Lung (tissue), 12 donors: ENCODE measurements around the gene IL36B. TPM values are rescaled to one million over a fixed set of nuclear protein-coding genes. Genes with fewer than 3 reads are reported as not detected.

ENCODE experiments used
- ATAC-seq: fragments of 200-7000 bp; cut with Tn5 transposase; one replicate; pipeline ENCODE4 v1.9.1; 2020; ENCODE audit warnings: moderate number of reproducible peaks; ENCODE audit not compliant: insufficient read depth, low FRiP score
- DNase-seq, 3 donors: peaks; one replicate each; pipeline ENCODE4 v3.0.0-alpha.2; 2013 to 2017
- H3K27ac ChIP-seq, 2 donors: one replicate each; pipeline ENCODE4 v1.5.1; 2013; ENCODE audit warnings: mild to moderate bottlenecking in 2 of 2, moderate library complexity in 2 of 2, control low read depth in 1 of 2, inconsistent platforms in 1 of 2, low read depth in 1 of 2, low read length in 1 of 2
- H3K27me3 ChIP-seq, 3 donors: one replicate each; pipeline ENCODE4 v1.5.1; 2013; ENCODE audit warnings: low read length in 2 of 3; ENCODE audit not compliant: control insufficient read depth in 3 of 3, insufficient read depth in 3 of 3
- H3K36me3 ChIP-seq, 4 donors: one replicate each; pipeline ENCODE4 v1.5.1; 2013; ENCODE audit warnings: low read length in 4 of 4, mild to moderate bottlenecking in 1 of 4, moderate library complexity in 1 of 4; ENCODE audit not compliant: control insufficient read depth in 4 of 4, insufficient read depth in 4 of 4
- H3K4me1 ChIP-seq, 5 donors: one replicate each; pipeline ENCODE4 v1.5.1; 2013; ENCODE audit warnings: low read length in 5 of 5, mild to moderate bottlenecking in 2 of 5, moderate library complexity in 1 of 5; ENCODE audit not compliant: control insufficient read depth in 5 of 5, insufficient read depth in 5 of 5
- H3K4me3 ChIP-seq: one replicate; pipeline ENCODE4 v1.5.1; 2013; ENCODE audit warnings: mild to moderate bottlenecking, control low read depth, moderate library complexity
- H3K9ac ChIP-seq, 2 donors: one replicate each; pipeline ENCODE4 v1.5.1; 2013; ENCODE audit warnings: low read length in 2 of 2, control low read depth in 1 of 2; ENCODE audit not compliant: insufficient read depth in 1 of 2
- H3K9me3 ChIP-seq, 4 donors: one replicate each; pipeline ENCODE4 v1.5.1; 2013; ENCODE audit warnings: low read length in 3 of 4, mild to moderate bottlenecking in 1 of 4, moderate library complexity in 1 of 4; ENCODE audit not compliant: control insufficient read depth in 4 of 4, insufficient read depth in 3 of 4
- WGBS, 2 donors: extraction: QIAGEN DNeasy Blood & Tissue Kit; methylation state at CpG; one replicate each; pipeline ENCODE4 v1.1.7; 2013; 5-methylcytosine and 5-hydroxymethylcytosine counted together
- polyA plus RNA-seq, 2 donors: library from polyadenylated mRNA; stranded (reverse); fragments of 200-250 nt; gene quantifications; one replicate each; pipeline ENCODE4 v1.2.1, GENCODE V29; 2013
- total RNA-seq, 2 donors: library from RNA; depleted of rRNA in 1 of 2; stranded (reverse); fragments of >200 nt in 1 of 2; gene quantifications; one replicate each; pipeline ENCODE4 v1.2.1, GENCODE V29; 2014 to 2021
- TF ChIP-seq, protein P1 (sequence below): IDR thresholded peaks from 2 replicates; pipeline ENCODE4 v1.5.1; 2012; ENCODE audit warnings: mild to moderate bottlenecking; ENCODE audit errors: control extremely low read depth, extremely low read depth
- donor health status: control.
- donor health status: control.
- donor health status: Bipolar disorder and iron deficiency.
- donor health status: healthy.
- donor health status: DM: yes; HTN: yes; CAD: no.

The IL36B gene
- total and polyA plus RNA-seq, 4 donors, result 0.05 TPM; not detected in 3

DNA sequence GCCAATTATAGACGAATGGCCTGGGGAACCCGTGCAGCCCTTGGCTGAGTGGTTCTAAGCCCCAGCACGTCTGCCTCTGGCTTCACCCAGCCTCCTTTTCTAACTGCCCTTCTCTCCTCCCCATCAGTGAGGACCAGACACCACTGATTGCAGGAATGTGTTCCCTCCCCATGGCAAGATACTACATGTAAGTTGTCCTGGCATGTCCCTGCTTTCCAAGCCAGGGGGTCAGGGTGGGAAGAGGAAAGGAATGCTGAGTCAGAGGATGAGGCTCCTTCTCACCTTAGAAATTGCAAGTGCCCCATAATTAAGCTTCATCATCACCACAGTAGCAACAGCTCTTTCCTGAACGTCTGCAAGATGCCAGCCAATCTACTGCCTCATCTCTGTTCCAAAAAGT lies 19.9 kb upstream of the IL36B start:
- TF ChIP-seq, protein P1, sequence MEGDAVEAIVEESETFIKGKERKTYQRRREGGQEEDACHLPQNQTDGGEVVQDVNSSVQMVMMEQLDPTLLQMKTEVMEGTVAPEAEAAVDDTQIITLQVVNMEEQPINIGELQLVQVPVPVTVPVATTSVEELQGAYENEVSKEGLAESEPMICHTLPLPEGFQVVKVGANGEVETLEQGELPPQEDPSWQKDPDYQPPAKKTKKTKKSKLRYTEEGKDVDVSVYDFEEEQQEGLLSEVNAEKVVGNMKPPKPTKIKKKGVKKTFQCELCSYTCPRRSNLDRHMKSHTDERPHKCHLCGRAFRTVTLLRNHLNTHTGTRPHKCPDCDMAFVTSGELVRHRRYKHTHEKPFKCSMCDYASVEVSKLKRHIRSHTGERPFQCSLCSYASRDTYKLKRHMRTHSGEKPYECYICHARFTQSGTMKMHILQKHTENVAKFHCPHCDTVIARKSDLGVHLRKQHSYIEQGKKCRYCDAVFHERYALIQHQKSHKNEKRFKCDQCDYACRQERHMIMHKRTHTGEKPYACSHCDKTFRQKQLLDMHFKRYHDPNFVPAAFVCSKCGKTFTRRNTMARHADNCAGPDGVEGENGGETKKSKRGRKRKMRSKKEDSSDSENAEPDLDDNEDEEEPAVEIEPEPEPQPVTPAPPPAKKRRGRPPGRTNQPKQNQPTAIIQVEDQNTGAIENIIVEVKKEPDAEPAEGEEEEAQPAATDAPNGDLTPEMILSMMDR, result no peak
- Histone ChIP-seq H3K36me3 (no peaks in the 10 kb centered on the region), H3K27ac (peak overlapping the region in 1 of 2 donors; percentile 2), H3K4me1 (peaks cover 0 to 17% (median 5%) of the 10 kb centered on the region in 5 donors), H3K27me3 (no peaks in the 10 kb centered on the region), H3K9ac (no peak overlapping the region), H3K4me3 (no peak overlapping the region), H3K9me3 (no peaks in the 10 kb centered on the region)
- ATAC-seq (no peak), DNase-seq (no peak)
- 66 to 71% methylated on average over 4 of the region's 4 CpGs for WGBS, 2 donors

- TF ChIP-seq, protein P1, result no peak
- DNase-seq (no peak), ATAC-seq (no peak)
- Histone ChIP-seq H3K36me3 (no peaks in the 10 kb centered on the region), H3K4me1 (peaks cover 0 to 17% (median 5%) of the 10 kb centered on the region in 5 donors), H3K27me3 (no peaks in the 10 kb centered on the region), H3K9me3 (no peaks in the 10 kb centered on the region), H3K27ac (no peak overlapping the region), H3K9ac (no peak overlapping the region), H3K4me3 (no peak overlapping the region)
- 75 to 84% methylated on average over 1 of the region's 1 CpG for WGBS, 2 donors
These were observed 17.9 kb upstream of the IL36B start for GRCh38 chr2:113070606-113070975.

GRCh38 chr2:113069676-113070605 lies 17.3 kb upstream of the IL36B start:
- Histone ChIP-seq H3K4me1 (peaks cover 0 to 17% (median 5%) of the 10 kb centered on the region in 5 donors), H3K27me3 (no peaks in the 10 kb centered on the region), H3K27ac (no peak overlapping the region), H3K36me3 (no peaks in the 10 kb centered on the region), H3K4me3 (no peak overlapping the region), H3K9me3 (peaks cover 0 to 1% (median 0%) of the 10 kb centered on the region in 4 donors), H3K9ac (no peak overlapping the region)
- TF ChIP-seq, protein P1, result no peak
- WGBS, 2 donors, result 84 to 90% methylated on average over 4 of the region's 4 CpGs
- ATAC-seq, result no peak
- no peak for DNase-seq
